Measurements from ENCODE around the gene SEC14L3.

GRCh38 chr22:30427871-30428270, 43.9 kb downstream of the SEC14L3 start:
- TF ChIP-seq CTCF (conservative IDR thresholded peaks at IDR 0.05; ENCODE audit: low read length) (no peak), EZH2phosphoT487 (IDR thresholded peaks at IDR 0.05; ENCODE audit: borderline replicate concordance, low read depth, low read length) (no peak)

All from OCI-LY7 (cell line).